GM12878 (cell line): ENCODE data around the gene SMIM12. TPM values are rescaled to one million over a fixed set of nuclear protein-coding genes. Genes with fewer than 3 reads are reported as not detected.

Experiments
- BHLHE40 ChIP-seq, 2 experiments: fragments of 450-650 bp in 1 of 2; IDR thresholded peaks; 2 replicates each; pipeline ENCODE4 v1.6.1; 2011 to 2017; ENCODE audit warnings: low read depth in 2 of 2, borderline replicate concordance in 1 of 2, improper control_type of control experiment in 1 of 2, low read length in 1 of 2, mild to moderate bottlenecking in 1 of 2
- CHD4 ChIP-seq: fragments of 200-600 bp; sonication (generic); IDR thresholded peaks from 2 replicates; pipeline ENCODE4 v1.6.1; 2016; ENCODE audit warnings: mild to moderate bottlenecking
- DPF2 ChIP-seq: fragments of 450-650 bp; IDR thresholded peaks from 2 replicates; pipeline ENCODE4 v1.6.1; 2017; ENCODE audit warnings: mild to moderate bottlenecking
- FOXM1 ChIP-seq: IDR thresholded peaks from 2 replicates; pipeline ENCODE4 v1.6.1; 2012; ENCODE audit warnings: low read depth, mild to moderate bottlenecking, inconsistent platforms, low read length, moderate library complexity
- LARP7 ChIP-seq: fragments of 450-650 bp; IDR thresholded peaks from 2 replicates; pipeline ENCODE4 v1.6.1; 2017; ENCODE audit warnings: mild to moderate bottlenecking
- MEF2A ChIP-seq: IDR thresholded peaks from 2 replicates; pipeline ENCODE4 v1.6.1; 2011; ENCODE audit warnings: low read depth, mild to moderate bottlenecking, low read length, moderate library complexity; ENCODE audit not compliant: insufficient read depth
- MXI1 ChIP-seq: fragments of 150-350 bp; IDR thresholded peaks from 2 replicates; pipeline ENCODE4 v1.6.1; 2011; ENCODE audit warnings: low read depth, mild to moderate bottlenecking, inconsistent platforms, low read length, improper control_type of control experiment
- NBN ChIP-seq: fragments of 450-650 bp; IDR thresholded peaks from 2 replicates; pipeline ENCODE4 v1.6.1; 2016
- PAX8 ChIP-seq: fragments of 450-650 bp; IDR thresholded peaks from 2 replicates; pipeline ENCODE4 v1.6.1; 2017; ENCODE audit warnings: mild to moderate bottlenecking, moderate library complexity
- POLR2A ChIP-seq: IDR thresholded peaks from 2 replicates; pipeline ENCODE4 v1.6.1; 2011; ENCODE audit warnings: low read depth, mild to moderate bottlenecking, low read length
- POU2F2 ChIP-seq: IDR thresholded peaks from 3 replicates; pipeline ENCODE4 v1.6.1; 2011; ENCODE audit warnings: low read depth, mild to moderate bottlenecking, low read length, borderline replicate concordance
- RAD51 ChIP-seq: fragments of 450-650 bp; IDR thresholded peaks from 2 replicates; pipeline ENCODE4 v1.6.1; 2016; ENCODE audit warnings: moderate library complexity, mild to moderate bottlenecking, inconsistent platforms
- SIN3A ChIP-seq: IDR thresholded peaks from 2 replicates; pipeline ENCODE4 v1.6.1; 2012; ENCODE audit warnings: low read depth, low read length, improper control_type of control experiment
- SMARCA5 ChIP-seq: fragments of 450-650 bp; IDR thresholded peaks from 2 replicates; pipeline ENCODE4 v1.6.1; 2017; ENCODE audit warnings: mild to moderate bottlenecking
- SMC3 ChIP-seq: IDR thresholded peaks from 2 replicates; pipeline ENCODE4 v1.6.1; 2011; ENCODE audit warnings: low read length, improper control_type of control experiment, borderline replicate concordance
- ZNF207 ChIP-seq: fragments of 450-650 bp; IDR thresholded peaks from 2 replicates; pipeline ENCODE4 v1.6.1; 2014; ENCODE audit warnings: antibody characterized with exemption, mild to moderate bottlenecking, borderline replicate concordance
- polyA plus RNA-seq, 11 experiments: library from polyadenylated mRNA; depleted of rRNA in 4 of 11; unstranded in 6 of 11; stranded (reverse) in 5 of 11; fragments of >200 nt; fragmentation: Nextera tagmentation in 4 of 11; fragmentation: Illumina TruSeq in 1 of 11; extraction: Ambion mirVana in 4 of 11; extraction: Trizol in 1 of 11; gene quantifications; 1 replicate in 1 of 11; 2 replicates in 10 of 11; pipeline versions ENCODE4 v1.2.1 to v1.2.3, GENCODE V29; 2011 to 2016; ENCODE audit warnings: inconsistent platforms in 2 of 11, missing spikeins in 2 of 11, low read depth in 1 of 11
- total RNA-seq, 4 experiments: library from RNA; depleted of rRNA in 3 of 4; stranded (reverse); fragments of >200 nt in 3 of 4; fragmentation: Illumina TruSeq in 1 of 4; extraction: Trizol in 1 of 4; gene quantifications; 2 replicates each; pipeline versions ENCODE4 v1.2.1 to v1.2.3, GENCODE V29; 2013 to 2021
- TF ChIP-seq, protein P1 (sequence below): fragments of 150-350 bp; IDR thresholded peaks from 2 replicates; pipeline ENCODE4 v1.6.1; 2014; ENCODE audit warnings: mild to moderate bottlenecking, low read depth, low read length
- TF ChIP-seq, protein P2 (sequence below), 3 experiments: IDR thresholded peaks in 2 of 3; conservative IDR thresholded peaks in 1 of 3; 2 replicates each; pipeline ENCODE4 v1.5.1; 2011; ENCODE audit warnings: low read depth in 3 of 3, low read length in 3 of 3, mild to moderate bottlenecking in 3 of 3, control low read depth in 2 of 3, moderate library complexity in 2 of 3, inconsistent platforms in 1 of 3, mixed read lengths in 1 of 3; ENCODE audit not compliant: control insufficient read depth in 2 of 3, insufficient read depth in 1 of 3; ENCODE audit errors: extremely low read depth in 1 of 3
- TF ChIP-seq, protein P3 (sequence below): IDR thresholded peaks from 2 replicates; pipeline ENCODE4 v1.6.1; 2011; ENCODE audit warnings: low read depth, low read length, improper control_type of control experiment, borderline replicate concordance
- TF ChIP-seq, protein P4 (sequence below): IDR thresholded peaks from 2 replicates; pipeline ENCODE4 v1.6.1; 2011; ENCODE audit warnings: borderline replicate concordance, low read depth, mild to moderate bottlenecking, moderate library complexity, mixed read lengths, low read length; ENCODE audit not compliant: insufficient read depth; ENCODE audit errors: extremely low read length
- TF ChIP-seq, protein P5 (sequence below): IDR thresholded peaks from 2 replicates; pipeline ENCODE4 v1.6.1; 2011; ENCODE audit warnings: borderline replicate concordance, low read depth, mild to moderate bottlenecking, moderate library complexity, low read length; ENCODE audit not compliant: insufficient read depth, poor library complexity, severe bottlenecking
- TF ChIP-seq, protein P6 (sequence below): fragments of 450-650 bp; IDR thresholded peaks from 2 replicates; pipeline ENCODE4 v1.6.1; 2017; ENCODE audit warnings: mild to moderate bottlenecking, low read depth, inconsistent platforms; ENCODE audit not compliant: poor library complexity, severe bottlenecking

SMIM12 gene
- total and polyA plus RNA-seq, 10 of the 15 experiments (the other 5 are each of a cell fraction or from before 2014, with no cell fraction given): 26.1 to 81.5 (median 44.1) TPM

DNA sequence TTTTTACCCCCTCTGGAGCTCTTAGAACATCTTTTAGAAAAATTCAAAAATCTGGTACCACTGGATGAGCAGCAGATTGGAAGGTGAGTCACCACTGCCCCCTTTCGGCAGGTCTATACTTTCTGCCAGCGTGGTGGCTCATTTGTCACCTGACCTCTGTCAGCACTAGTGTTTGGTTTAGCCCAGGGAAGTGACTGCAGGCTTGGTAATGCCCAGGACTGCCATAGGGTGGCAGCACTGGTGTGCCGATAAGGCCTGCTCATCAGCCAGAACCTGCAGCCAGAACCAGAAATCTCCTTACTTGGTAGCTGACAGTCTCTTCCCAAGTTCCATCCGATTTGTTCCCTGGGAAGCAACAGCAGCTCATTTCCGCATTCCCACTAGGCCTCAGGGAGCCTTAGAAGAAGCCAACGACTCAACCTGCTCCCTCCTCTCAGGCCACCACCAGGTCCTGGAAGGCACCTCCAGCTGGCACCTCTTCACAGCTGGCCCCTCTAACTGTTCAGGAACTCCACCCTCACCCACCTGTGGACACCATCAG, 6.8 kb downstream of the SMIM12 start (continued):
- TF ChIP-seq, protein P1, sequence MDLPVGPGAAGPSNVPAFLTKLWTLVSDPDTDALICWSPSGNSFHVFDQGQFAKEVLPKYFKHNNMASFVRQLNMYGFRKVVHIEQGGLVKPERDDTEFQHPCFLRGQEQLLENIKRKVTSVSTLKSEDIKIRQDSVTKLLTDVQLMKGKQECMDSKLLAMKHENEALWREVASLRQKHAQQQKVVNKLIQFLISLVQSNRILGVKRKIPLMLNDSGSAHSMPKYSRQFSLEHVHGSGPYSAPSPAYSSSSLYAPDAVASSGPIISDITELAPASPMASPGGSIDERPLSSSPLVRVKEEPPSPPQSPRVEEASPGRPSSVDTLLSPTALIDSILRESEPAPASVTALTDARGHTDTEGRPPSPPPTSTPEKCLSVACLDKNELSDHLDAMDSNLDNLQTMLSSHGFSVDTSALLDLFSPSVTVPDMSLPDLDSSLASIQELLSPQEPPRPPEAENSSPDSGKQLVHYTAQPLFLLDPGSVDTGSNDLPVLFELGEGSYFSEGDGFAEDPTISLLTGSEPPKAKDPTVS: 0 out of 2 replicates have a peak, but pooled peaks have one; percentile 43
- TF ChIP-seq, protein P2, sequence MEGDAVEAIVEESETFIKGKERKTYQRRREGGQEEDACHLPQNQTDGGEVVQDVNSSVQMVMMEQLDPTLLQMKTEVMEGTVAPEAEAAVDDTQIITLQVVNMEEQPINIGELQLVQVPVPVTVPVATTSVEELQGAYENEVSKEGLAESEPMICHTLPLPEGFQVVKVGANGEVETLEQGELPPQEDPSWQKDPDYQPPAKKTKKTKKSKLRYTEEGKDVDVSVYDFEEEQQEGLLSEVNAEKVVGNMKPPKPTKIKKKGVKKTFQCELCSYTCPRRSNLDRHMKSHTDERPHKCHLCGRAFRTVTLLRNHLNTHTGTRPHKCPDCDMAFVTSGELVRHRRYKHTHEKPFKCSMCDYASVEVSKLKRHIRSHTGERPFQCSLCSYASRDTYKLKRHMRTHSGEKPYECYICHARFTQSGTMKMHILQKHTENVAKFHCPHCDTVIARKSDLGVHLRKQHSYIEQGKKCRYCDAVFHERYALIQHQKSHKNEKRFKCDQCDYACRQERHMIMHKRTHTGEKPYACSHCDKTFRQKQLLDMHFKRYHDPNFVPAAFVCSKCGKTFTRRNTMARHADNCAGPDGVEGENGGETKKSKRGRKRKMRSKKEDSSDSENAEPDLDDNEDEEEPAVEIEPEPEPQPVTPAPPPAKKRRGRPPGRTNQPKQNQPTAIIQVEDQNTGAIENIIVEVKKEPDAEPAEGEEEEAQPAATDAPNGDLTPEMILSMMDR (IDR thresholded peaks at IDR 0.05 in 2 of 3, conservative IDR thresholded peaks at IDR 0.05 in 1 of 3; ENCODE audit: control insufficient read depth in 2 of 3, extremely low read depth in 1 of 3, insufficient read depth in 1 of 3, low read depth in 3 of 3, low read length in 3 of 3): peak; percentile 92 to 99 (median 95)
- no peak for TF ChIP-seq DPF2
- TF ChIP-seq, protein P3, sequence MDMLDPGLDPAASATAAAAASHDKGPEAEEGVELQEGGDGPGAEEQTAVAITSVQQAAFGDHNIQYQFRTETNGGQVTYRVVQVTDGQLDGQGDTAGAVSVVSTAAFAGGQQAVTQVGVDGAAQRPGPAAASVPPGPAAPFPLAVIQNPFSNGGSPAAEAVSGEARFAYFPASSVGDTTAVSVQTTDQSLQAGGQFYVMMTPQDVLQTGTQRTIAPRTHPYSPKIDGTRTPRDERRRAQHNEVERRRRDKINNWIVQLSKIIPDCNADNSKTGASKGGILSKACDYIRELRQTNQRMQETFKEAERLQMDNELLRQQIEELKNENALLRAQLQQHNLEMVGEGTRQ: peak; percentile 57
- TF ChIP-seq PAX8: no peak
- peak; percentile 19; the same call in 1 of the 2 replicates for TF ChIP-seq POLR2A
- peak; percentile 89 for TF ChIP-seq RAD51
- TF ChIP-seq CHD4: no peak
- peak; percentile 56; the same call in 1 of the 2 replicates for TF ChIP-seq MXI1
- peak; percentile 48; the same call in 1 of the 2 replicates for TF ChIP-seq ZNF207
- TF ChIP-seq, protein P4, sequence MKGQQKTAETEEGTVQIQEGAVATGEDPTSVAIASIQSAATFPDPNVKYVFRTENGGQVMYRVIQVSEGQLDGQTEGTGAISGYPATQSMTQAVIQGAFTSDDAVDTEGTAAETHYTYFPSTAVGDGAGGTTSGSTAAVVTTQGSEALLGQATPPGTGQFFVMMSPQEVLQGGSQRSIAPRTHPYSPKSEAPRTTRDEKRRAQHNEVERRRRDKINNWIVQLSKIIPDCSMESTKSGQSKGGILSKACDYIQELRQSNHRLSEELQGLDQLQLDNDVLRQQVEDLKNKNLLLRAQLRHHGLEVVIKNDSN: peak; percentile 73
- TF ChIP-seq SIN3A: no peak
- TF ChIP-seq POU2F2: peak; percentile 53; the same call in 1 of the 3 replicates
- TF ChIP-seq BHLHE40 (IDR thresholded peaks at IDR 0.05; ENCODE audit: borderline replicate concordance in 1 of 2, low read depth in 2 of 2, low read length in 1 of 2): peak; percentile 67 to 78
- TF ChIP-seq SMARCA5: peak; percentile 97
- TF ChIP-seq MEF2A: 0 out of 2 replicates have a peak, but pooled peaks have one; percentile 47
- 0 out of 2 replicates have a peak, but pooled peaks have one; percentile 61 for TF ChIP-seq LARP7
- peak; percentile 81 for TF ChIP-seq NBN
- peak; percentile 65 for TF ChIP-seq SMC3
- TF ChIP-seq, protein P5, sequence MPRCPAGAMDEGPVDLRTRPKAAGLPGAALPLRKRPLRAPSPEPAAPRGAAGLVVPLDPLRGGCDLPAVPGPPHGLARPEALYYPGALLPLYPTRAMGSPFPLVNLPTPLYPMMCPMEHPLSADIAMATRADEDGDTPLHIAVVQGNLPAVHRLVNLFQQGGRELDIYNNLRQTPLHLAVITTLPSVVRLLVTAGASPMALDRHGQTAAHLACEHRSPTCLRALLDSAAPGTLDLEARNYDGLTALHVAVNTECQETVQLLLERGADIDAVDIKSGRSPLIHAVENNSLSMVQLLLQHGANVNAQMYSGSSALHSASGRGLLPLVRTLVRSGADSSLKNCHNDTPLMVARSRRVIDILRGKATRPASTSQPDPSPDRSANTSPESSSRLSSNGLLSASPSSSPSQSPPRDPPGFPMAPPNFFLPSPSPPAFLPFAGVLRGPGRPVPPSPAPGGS: no peak
- TF ChIP-seq, protein P6, sequence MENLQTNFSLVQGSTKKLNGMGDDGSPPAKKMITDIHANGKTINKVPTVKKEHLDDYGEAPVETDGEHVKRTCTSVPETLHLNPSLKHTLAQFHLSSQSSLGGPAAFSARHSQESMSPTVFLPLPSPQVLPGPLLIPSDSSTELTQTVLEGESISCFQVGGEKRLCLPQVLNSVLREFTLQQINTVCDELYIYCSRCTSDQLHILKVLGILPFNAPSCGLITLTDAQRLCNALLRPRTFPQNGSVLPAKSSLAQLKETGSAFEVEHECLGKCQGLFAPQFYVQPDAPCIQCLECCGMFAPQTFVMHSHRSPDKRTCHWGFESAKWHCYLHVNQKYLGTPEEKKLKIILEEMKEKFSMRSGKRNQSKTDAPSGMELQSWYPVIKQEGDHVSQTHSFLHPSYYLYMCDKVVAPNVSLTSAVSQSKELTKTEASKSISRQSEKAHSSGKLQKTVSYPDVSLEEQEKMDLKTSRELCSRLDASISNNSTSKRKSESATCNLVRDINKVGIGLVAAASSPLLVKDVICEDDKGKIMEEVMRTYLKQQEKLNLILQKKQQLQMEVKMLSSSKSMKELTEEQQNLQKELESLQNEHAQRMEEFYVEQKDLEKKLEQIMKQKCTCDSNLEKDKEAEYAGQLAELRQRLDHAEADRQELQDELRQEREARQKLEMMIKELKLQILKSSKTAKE: peak; percentile 53
- TF ChIP-seq FOXM1: peak; percentile 60; the same call in 1 of the 2 replicates
